Activated T-cell treated with anti-CD3 and anti-CD28 coated beads, Interleukin-2, amount 50 U/mL, for 4 hours (primary cell): Measurements from ENCODE around the gene DHRS2. TPM values are rescaled to one million over a fixed set of nuclear protein-coding genes. Genes with fewer than 3 reads are reported as not detected.
A peak's percentile ranks its signal among the peaks of the same experiment; 100 is the strongest.
"Not testable (repeated sequence)": the region's sequence is repeated elsewhere in the genome, so short reads cannot be mapped to it uniquely, and the experiment has no call there.

Source experiments
- ATAC-seq, 2 donors: fragments of 200-7000 bp; cut with Tn5 transposase; one replicate each; pipeline ENCODE4 v1.10.0; 2021
- DNase-seq: peaks from one replicate; pipeline ENCODE4 v3.0.0-alpha.2; 2020
- H3K27me3 Mint-ChIP-seq: one replicate; pipeline ENCODE4 v1.8.0; 2021; ENCODE audit warnings: low read depth, mixed read lengths
- H3K36me3 Mint-ChIP-seq: one replicate; pipeline ENCODE4 v1.8.0; 2022; ENCODE audit warnings: mixed read lengths; ENCODE audit not compliant: insufficient read depth
- H3K4me1 Mint-ChIP-seq: one replicate; pipeline ENCODE4 v1.8.0; 2021; ENCODE audit warnings: low read depth, mixed read lengths
- H3K4me3 Mint-ChIP-seq: one replicate; pipeline ENCODE4 v1.8.0; 2021; ENCODE audit warnings: mild to moderate bottlenecking, moderate library complexity, mixed read lengths
- H3K9me3 Mint-ChIP-seq: one replicate; pipeline ENCODE4 v1.8.0; 2021; ENCODE audit warnings: mixed read lengths
- total RNA-seq, 3 donors: library from RNA; stranded (reverse); gene quantifications; one replicate each; pipeline ENCODE4 v1.2.1, GENCODE V29; 2021

The DHRS2 gene, protein sequence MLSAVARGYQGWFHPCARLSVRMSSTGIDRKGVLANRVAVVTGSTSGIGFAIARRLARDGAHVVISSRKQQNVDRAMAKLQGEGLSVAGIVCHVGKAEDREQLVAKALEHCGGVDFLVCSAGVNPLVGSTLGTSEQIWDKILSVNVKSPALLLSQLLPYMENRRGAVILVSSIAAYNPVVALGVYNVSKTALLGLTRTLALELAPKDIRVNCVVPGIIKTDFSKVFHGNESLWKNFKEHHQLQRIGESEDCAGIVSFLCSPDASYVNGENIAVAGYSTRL
- 1 to 10 TPM; 1.4 to 3.2 (median 1.7) TPM for total RNA-seq

- Mint-ChIP-seq H3K36me3 (no peaks in the 10 kb centered on the region), H3K27me3 (no peaks in the 10 kb centered on the region), H3K4me1 (peaks cover 8% of the 10 kb centered on the region), H3K9me3 (no peaks in the 10 kb centered on the region), H3K4me3 (no peak within 1 kb of the TSS)
- ATAC-seq: no peak
- DNase-seq: no peak
These were observed at the start of gene DHRS2 for GRCh38 chr14:23636317-23637211. Gene DHRS2, plus strand, starts transcription at chr14:23636364. Its CDS starts 2,501 bp downstream, at chr14:23638865.

- Mint-ChIP-seq H3K9me3 (no peaks in the 10 kb centered on the region), H3K36me3 (no peaks in the 10 kb centered on the region), H3K4me1 (peaks cover 5% of the 10 kb centered on the region), H3K27me3 (peaks cover 17% of the 10 kb centered on the region), H3K4me3 (no peak overlapping the region)
- ATAC-seq: peak; percentile 97 to 99
- peak; percentile 65 for DNase-seq
These were observed 47.1 kb upstream of the DHRS2 start for GRCh38 chr14:23588884-23589598.

DNA sequence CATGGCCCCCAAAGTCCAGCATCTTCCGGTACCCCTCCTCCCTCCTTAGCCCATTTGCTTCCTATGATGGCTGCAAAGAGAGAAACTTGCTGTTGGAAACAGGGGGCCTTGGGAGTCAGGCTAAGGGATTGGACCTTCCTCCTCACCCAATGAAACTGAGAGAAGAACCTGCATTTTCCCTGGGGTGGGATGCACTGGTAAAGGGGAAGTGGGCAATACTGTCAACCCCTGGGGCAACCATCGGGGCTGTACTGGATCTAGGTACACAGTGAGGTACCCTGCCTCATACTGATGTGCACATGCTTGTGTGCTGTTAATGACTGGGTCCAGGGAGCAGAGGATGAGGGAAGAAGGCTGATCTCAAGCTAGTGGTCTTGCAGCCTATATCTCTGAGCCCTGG is 46.6 kb upstream of the DHRS2 start:
- no peak for ATAC-seq
- H3K4me1 Mint-ChIP-seq: peaks cover 5% of the 10 kb centered on the region
- H3K4me3 Mint-ChIP-seq: no peak overlapping the region
- no peaks in the 10 kb centered on the region for H3K9me3 Mint-ChIP-seq
- peaks cover 17% of the 10 kb centered on the region for H3K27me3 Mint-ChIP-seq
- no peaks in the 10 kb centered on the region for H3K36me3 Mint-ChIP-seq
- no peak for DNase-seq

GRCh38 chr14:23590198-23590597 is 46.0 kb upstream of the DHRS2 start:
- ATAC-seq: no peak
- H3K9me3 Mint-ChIP-seq: no peaks in the 10 kb centered on the region
- no peak overlapping the region for H3K4me3 Mint-ChIP-seq
- peaks cover 5% of the 10 kb centered on the region for H3K4me1 Mint-ChIP-seq
- no peak for DNase-seq
- peaks cover 17% of the 10 kb centered on the region for H3K27me3 Mint-ChIP-seq
- no peaks in the 10 kb centered on the region for H3K36me3 Mint-ChIP-seq

DNA sequence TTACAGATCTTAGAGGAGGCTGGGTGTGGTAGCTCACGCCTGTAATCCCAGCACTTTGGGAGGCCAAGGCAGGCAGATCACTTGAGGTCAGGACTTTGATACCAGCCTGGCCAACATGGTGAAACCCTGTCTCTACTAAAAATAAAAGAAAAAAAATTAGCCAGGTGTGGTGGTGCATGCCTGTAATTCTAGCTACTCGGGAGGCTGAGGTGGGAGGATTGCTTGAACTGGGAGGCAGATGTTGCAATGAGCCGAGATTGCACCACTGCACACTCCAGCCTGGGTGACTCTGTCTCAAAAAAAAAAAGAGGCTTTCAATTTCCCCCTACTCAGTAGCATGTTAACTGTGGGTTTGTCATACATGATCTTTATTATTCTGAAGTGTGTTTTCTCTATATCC is 42.0 kb upstream of the DHRS2 start:
- not testable (repeated sequence) for H3K27me3 Mint-ChIP-seq, DNase-seq

GRCh38 chr14:23600322-23600707 is 35.8 kb upstream of the DHRS2 start:
- Mint-ChIP-seq H3K4me3 (no peak overlapping the region), H3K9me3 (peaks cover 7% of the 10 kb centered on the region), H3K36me3 (no peaks in the 10 kb centered on the region), H3K4me1 (no peaks in the 10 kb centered on the region), H3K27me3 (no peaks in the 10 kb centered on the region)
- ATAC-seq: no peak
- no peak for DNase-seq

More for the DNA sequence above, 42.0 kb upstream of the DHRS2 start:
- H3K36me3 Mint-ChIP-seq, H3K4me3 Mint-ChIP-seq, H3K9me3 Mint-ChIP-seq, H3K4me1 Mint-ChIP-seq, ATAC-seq: not testable (repeated sequence)

GRCh38 chr14:23600806-23601205 is 35.4 kb upstream of the DHRS2 start:
- H3K27me3 Mint-ChIP-seq: no peaks in the 10 kb centered on the region
- H3K36me3 Mint-ChIP-seq: no peaks in the 10 kb centered on the region
- no peak overlapping the region for H3K4me3 Mint-ChIP-seq
- peaks cover 7% of the 10 kb centered on the region for H3K9me3 Mint-ChIP-seq
- no peak for DNase-seq
- ATAC-seq: no peak
- peaks cover 3% of the 10 kb centered on the region for H3K4me1 Mint-ChIP-seq

DNA sequence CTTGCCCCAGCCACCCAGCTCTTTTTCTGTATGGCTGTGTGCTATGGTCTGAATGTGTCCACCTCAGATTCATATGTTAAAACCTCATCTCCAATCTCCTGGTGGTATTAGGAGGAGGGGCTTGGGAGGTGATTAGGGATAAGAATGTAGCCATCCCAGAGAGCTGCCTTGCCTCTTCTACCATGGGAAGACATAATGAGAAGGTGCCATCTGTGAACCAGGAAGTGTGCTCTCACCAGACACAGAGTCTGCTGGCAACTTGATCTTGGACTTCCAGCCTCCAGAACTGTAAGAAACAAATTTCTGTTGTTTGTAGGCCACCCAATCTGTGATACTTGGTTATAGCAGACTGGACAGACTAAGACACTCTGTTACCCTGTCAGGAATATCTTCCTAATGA is 34.7 kb upstream of the DHRS2 start:
- H3K9me3 Mint-ChIP-seq: peaks cover 7% of the 10 kb centered on the region
- no peaks in the 10 kb centered on the region for H3K27me3 Mint-ChIP-seq
- no peak overlapping the region for H3K4me3 Mint-ChIP-seq
- H3K36me3 Mint-ChIP-seq: no peaks in the 10 kb centered on the region
- ATAC-seq (no peak), DNase-seq (no peak)
- H3K4me1 Mint-ChIP-seq: peaks cover 7% of the 10 kb centered on the region

GRCh38 chr14:23601845-23602180 is 34.4 kb upstream of the DHRS2 start:
- ATAC-seq: no peak
- Mint-ChIP-seq H3K4me1 (peaks cover 10% of the 10 kb centered on the region), H3K36me3 (no peaks in the 10 kb centered on the region), H3K4me3 (no peak overlapping the region), H3K9me3 (peaks cover 7% of the 10 kb centered on the region), H3K27me3 (no peaks in the 10 kb centered on the region)
- no peak for DNase-seq

GRCh38 chr14:23602181-23603095 is 33.7 kb upstream of the DHRS2 start:
- no peaks in the 10 kb centered on the region for H3K36me3 Mint-ChIP-seq
- DNase-seq (no peak), ATAC-seq (no peak)
- peaks cover 12% of the 10 kb centered on the region for H3K4me1 Mint-ChIP-seq
- H3K4me3 Mint-ChIP-seq: no peak overlapping the region
- H3K27me3 Mint-ChIP-seq: no peaks in the 10 kb centered on the region
- H3K9me3 Mint-ChIP-seq: peaks cover 7% of the 10 kb centered on the region

DNA sequence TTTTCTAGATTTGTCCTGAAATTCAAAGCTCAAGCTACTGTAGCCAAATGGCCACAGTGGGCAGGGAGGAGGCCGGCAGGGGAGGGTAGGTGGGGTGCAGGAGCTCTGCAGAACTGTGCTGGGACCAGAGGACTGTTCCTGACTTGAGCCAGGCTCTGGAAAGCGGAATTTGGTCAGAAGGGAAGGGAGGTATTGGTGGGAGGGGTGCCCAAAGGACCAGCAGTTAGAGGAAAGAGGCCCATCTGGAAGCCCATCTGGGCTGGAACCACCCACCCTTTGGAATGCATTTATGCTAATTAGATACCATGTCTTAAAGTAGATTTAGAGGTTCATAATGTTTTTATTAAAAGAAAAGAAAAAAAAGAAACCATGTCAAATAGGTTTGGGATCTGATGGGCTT is 33.1 kb upstream of the DHRS2 start:
- Mint-ChIP-seq H3K4me1 (peaks cover 12% of the 10 kb centered on the region), H3K4me3 (no peak overlapping the region), H3K36me3 (no peaks in the 10 kb centered on the region), H3K27me3 (no peaks in the 10 kb centered on the region), H3K9me3 (peaks cover 7% of the 10 kb centered on the region)
- ATAC-seq (no peak), DNase-seq (no peak)

DNA sequence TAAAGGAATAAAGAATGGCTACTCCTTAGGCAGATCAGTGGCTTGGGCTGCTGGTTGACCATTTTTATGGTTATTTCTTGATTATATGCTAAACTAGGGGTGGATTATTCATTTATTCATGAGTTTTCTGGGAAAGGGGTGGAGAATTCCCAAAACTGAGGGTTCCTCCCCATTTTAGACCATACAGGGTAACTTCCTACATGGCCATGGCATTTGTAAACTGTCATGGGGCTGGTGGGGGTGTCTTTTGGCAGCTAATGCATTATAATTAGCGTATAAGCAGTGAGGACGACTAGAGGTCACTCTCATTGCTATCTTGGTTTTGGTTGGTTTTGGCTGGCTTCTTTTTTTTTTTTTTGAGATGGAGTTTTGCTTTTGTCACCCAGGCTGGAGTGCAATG is 32.0 kb upstream of the DHRS2 start:
- H3K27me3 Mint-ChIP-seq: no peaks in the 10 kb centered on the region
- ATAC-seq: no peak
- no peak overlapping the region for H3K4me3 Mint-ChIP-seq
- H3K4me1 Mint-ChIP-seq: peaks cover 18% of the 10 kb centered on the region
- DNase-seq: no peak
- peaks cover 2% of the 10 kb centered on the region for H3K36me3 Mint-ChIP-seq
- peaks cover 11% of the 10 kb centered on the region for H3K9me3 Mint-ChIP-seq

DNA sequence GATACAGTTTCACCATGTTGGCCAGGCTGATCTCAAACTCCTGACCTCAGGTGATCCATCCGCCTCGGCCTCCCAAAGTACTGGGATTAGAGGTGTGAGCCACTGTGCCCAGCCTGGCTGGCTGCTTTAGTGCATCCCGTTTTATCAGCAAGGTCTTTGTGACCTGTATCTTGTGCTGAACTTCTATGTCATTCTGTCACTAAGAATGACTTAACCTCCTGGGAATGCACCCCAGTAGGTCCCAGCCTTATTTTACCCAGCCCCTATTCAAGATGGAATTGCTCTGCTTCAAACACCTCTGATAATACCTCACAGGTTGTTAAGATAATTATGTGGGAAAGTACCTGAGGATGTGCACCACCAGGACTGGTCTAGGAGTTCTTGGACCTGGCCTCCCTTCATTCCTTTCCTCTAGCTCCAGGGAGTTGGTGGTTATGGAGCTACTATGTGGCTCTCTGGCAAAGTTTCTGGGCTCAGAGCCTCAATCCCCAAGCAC is 31.4 kb upstream of the DHRS2 start:
- Mint-ChIP-seq H3K27me3 (no peaks in the 10 kb centered on the region), H3K4me3 (no peak overlapping the region), H3K4me1 (peaks cover 24% of the 10 kb centered on the region)

More for the DNA sequence above, 31.4 kb upstream of the DHRS2 start:
- peaks cover 9% of the 10 kb centered on the region for H3K9me3 Mint-ChIP-seq
- DNase-seq (no peak), ATAC-seq (no peak)
- H3K36me3 Mint-ChIP-seq: peaks cover 2% of the 10 kb centered on the region
